HEK293 (cell line): ENCODE results near the gene POLN.

Experiments
- CTCF ChIA-PET: fragments of 350-600 bp; formaldehyde crosslinking; extraction: SDS; loops from one replicate; lab custom pipeline; 2021; ENCODE audit warnings: antibody characterized with exemption; lab: Yijun Ruan, JAX
- POLR2A ChIA-PET: fragments of 300-600 bp; formaldehyde crosslinking; extraction: SDS; loops from one replicate; lab custom pipeline; 2020; ENCODE audit warnings: antibody characterized with exemption, inconsistent platforms; lab: Yijun Ruan, JAX
- H3K27ac ChIP-seq: fragments of 200-500 bp; sonication (Bioruptor generic); 2 replicates; pipeline ENCODE4 v1.5.1; 2014; ENCODE audit warnings: low read depth, low read length, control low read depth, inconsistent platforms; ENCODE audit errors: extremely low read depth
- H3K36me3 ChIP-seq, 2 experiments: fragments of 200-500 bp in 1 of 2; sonication (Bioruptor generic) in 1 of 2; 1 replicate in 1 of 2; 2 replicates in 1 of 2; pipeline ENCODE4 v1.5.1; 2014 to 2017; ENCODE audit warnings: inconsistent platforms in 2 of 2, low read length in 2 of 2; ENCODE audit not compliant: control insufficient read depth in 2 of 2, insufficient read depth in 1 of 2
- H3K4me1 ChIP-seq: fragments of 200-500 bp; sonication (Bioruptor generic); 2 replicates; pipeline ENCODE4 v1.5.1; 2014; ENCODE audit warnings: mild to moderate bottlenecking, low read length, inconsistent platforms; ENCODE audit not compliant: control insufficient read depth, insufficient read depth
- H3K4me3 ChIP-seq: 2 replicates; pipeline ENCODE4 v1.5.1; 2011; ENCODE audit warnings: low read depth, mild to moderate bottlenecking, control low read depth, low read length, moderate library complexity
- H3K9me3 ChIP-seq: fragments of 200-500 bp; sonication (Bioruptor generic); 2 replicates; pipeline ENCODE4 v1.5.1; 2014; ENCODE audit warnings: low read depth, low read length, inconsistent platforms; ENCODE audit not compliant: control insufficient read depth, insufficient read depth
- BCL11A ChIP-seq: fragments of 450-650 bp; formaldehyde crosslinking; IDR thresholded peaks from 2 replicates; pipeline ENCODE4 v1.5.1; 2016; ENCODE audit warnings: low read depth, missing biosample characterization, missing genetic modification characterization
- OSR2 ChIP-seq: fragments of 450-650 bp; formaldehyde crosslinking; IDR thresholded peaks from 2 replicates; pipeline ENCODE4 v1.5.1; 2016; ENCODE audit warnings: missing biosample characterization, missing genetic modification characterization
- ZFP41 ChIP-seq: fragments of 450-650 bp; formaldehyde crosslinking; IDR thresholded peaks from 2 replicates; pipeline ENCODE4 v1.5.1; 2016; ENCODE audit warnings: missing biosample characterization, missing genetic modification characterization, borderline replicate concordance
- ZNF114 ChIP-seq: fragments of 450-650 bp; formaldehyde crosslinking; IDR thresholded peaks from 2 replicates; pipeline ENCODE4 v1.5.0; 2017; ENCODE audit warnings: missing biosample characterization, missing genetic modification characterization
- ZNF169 ChIP-seq: fragments of 450-650 bp; formaldehyde crosslinking; IDR thresholded peaks from 2 replicates; pipeline ENCODE4 v1.5.1; 2016; ENCODE audit warnings: missing biosample characterization, missing genetic modification characterization
- ZNF2 ChIP-seq: fragments of 450-650 bp; formaldehyde crosslinking; IDR thresholded peaks from 2 replicates; pipeline ENCODE4 v1.5.1; 2016; ENCODE audit warnings: missing biosample characterization, missing genetic modification characterization
- ZNF202 ChIP-seq: fragments of 450-650 bp; formaldehyde crosslinking; IDR thresholded peaks from 2 replicates; pipeline ENCODE4 v1.5.1; 2016; ENCODE audit warnings: missing biosample characterization, missing genetic modification characterization, borderline replicate concordance
- ZNF354C ChIP-seq: fragments of 450-650 bp; formaldehyde crosslinking; IDR thresholded peaks from 2 replicates; pipeline ENCODE4 v1.5.1; 2016; ENCODE audit warnings: missing biosample characterization, missing genetic modification characterization, low read depth, borderline replicate concordance
- ZNF521 ChIP-seq: fragments of 450-650 bp; formaldehyde crosslinking; IDR thresholded peaks from 2 replicates; pipeline ENCODE4 v1.5.1; 2017; ENCODE audit warnings: missing biosample characterization, mild to moderate bottlenecking, missing genetic modification characterization
- ZNF558 ChIP-seq: fragments of 450-650 bp; formaldehyde crosslinking; IDR thresholded peaks from 2 replicates; pipeline ENCODE4 v1.5.1; 2016; ENCODE audit warnings: missing biosample characterization, missing genetic modification characterization
- ZNF621 ChIP-seq: fragments of 450-650 bp; formaldehyde crosslinking; IDR thresholded peaks from 2 replicates; pipeline ENCODE4 v1.5.1; 2017; ENCODE audit warnings: missing biosample characterization, missing genetic modification characterization
- ZNF830 ChIP-seq: fragments of 450-650 bp; IDR thresholded peaks from 2 replicates; pipeline ENCODE4 v1.5.0; 2018; ENCODE audit warnings: missing biosample characterization, missing genetic modification characterization, low read depth, mild to moderate bottlenecking, moderate library complexity
- TF ChIP-seq, protein P1 (sequence below): fragments of 450-650 bp; formaldehyde crosslinking; conservative IDR thresholded peaks from 2 replicates; pipeline ENCODE4 v1.5.1; 2016; ENCODE audit warnings: low read depth, missing biosample characterization, missing genetic modification characterization
- TF ChIP-seq, protein P2 (sequence below): fragments of 450-650 bp; formaldehyde crosslinking; IDR thresholded peaks from 2 replicates; pipeline ENCODE4 v1.5.1; 2016; ENCODE audit warnings: missing biosample characterization, missing genetic modification characterization
- TF ChIP-seq, protein P3 (sequence below): fragments of 450-650 bp; formaldehyde crosslinking; IDR thresholded peaks from 2 replicates; pipeline ENCODE4 v1.5.1; 2017; ENCODE audit warnings: missing biosample characterization, missing genetic modification characterization
- TF ChIP-seq, protein P4 (sequence below): fragments of 450-650 bp; formaldehyde crosslinking; IDR thresholded peaks from 2 replicates; pipeline ENCODE4 v1.5.1; 2016; ENCODE audit warnings: missing biosample characterization, missing genetic modification characterization
- TF ChIP-seq, protein P5 (sequence below): fragments of 450-650 bp; formaldehyde crosslinking; IDR thresholded peaks from 2 replicates; pipeline ENCODE4 v1.5.1; 2016; ENCODE audit warnings: missing biosample characterization, missing genetic modification characterization

POLN gene

DNA sequence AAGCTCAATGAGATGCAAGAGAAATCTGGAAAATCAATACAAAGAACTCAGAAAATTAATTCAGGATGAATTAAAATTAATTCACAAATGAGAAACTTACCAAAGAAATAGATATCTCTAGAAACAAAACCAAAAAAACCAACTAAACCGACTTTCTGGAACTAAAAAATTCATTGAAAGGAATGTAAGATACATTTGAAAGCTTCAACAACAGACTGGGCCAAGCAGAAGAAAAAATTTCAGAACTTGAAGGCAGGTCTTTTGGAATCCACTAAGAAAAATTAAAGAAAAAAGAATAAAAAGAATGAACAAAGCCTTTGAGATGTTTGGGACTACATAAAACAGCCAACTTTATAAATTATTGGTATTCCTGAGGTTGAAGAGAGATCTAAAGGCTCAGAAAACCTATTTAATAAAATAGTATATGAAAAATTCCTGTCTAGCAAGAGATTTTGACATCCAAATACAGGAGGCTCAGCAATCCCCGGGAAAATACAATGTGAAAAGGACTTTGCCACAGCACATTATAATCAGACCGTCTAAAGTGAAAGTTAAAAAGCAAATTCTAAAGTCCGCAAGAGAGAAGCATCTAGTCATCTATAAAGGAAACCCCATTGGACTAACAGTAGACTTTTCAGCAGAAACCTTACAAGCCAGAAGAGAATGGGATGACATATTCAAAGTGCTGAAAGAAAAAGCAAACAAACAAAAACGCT is 138.6 kb downstream of the POLN start (continued):
- TF ChIP-seq, protein P1, sequence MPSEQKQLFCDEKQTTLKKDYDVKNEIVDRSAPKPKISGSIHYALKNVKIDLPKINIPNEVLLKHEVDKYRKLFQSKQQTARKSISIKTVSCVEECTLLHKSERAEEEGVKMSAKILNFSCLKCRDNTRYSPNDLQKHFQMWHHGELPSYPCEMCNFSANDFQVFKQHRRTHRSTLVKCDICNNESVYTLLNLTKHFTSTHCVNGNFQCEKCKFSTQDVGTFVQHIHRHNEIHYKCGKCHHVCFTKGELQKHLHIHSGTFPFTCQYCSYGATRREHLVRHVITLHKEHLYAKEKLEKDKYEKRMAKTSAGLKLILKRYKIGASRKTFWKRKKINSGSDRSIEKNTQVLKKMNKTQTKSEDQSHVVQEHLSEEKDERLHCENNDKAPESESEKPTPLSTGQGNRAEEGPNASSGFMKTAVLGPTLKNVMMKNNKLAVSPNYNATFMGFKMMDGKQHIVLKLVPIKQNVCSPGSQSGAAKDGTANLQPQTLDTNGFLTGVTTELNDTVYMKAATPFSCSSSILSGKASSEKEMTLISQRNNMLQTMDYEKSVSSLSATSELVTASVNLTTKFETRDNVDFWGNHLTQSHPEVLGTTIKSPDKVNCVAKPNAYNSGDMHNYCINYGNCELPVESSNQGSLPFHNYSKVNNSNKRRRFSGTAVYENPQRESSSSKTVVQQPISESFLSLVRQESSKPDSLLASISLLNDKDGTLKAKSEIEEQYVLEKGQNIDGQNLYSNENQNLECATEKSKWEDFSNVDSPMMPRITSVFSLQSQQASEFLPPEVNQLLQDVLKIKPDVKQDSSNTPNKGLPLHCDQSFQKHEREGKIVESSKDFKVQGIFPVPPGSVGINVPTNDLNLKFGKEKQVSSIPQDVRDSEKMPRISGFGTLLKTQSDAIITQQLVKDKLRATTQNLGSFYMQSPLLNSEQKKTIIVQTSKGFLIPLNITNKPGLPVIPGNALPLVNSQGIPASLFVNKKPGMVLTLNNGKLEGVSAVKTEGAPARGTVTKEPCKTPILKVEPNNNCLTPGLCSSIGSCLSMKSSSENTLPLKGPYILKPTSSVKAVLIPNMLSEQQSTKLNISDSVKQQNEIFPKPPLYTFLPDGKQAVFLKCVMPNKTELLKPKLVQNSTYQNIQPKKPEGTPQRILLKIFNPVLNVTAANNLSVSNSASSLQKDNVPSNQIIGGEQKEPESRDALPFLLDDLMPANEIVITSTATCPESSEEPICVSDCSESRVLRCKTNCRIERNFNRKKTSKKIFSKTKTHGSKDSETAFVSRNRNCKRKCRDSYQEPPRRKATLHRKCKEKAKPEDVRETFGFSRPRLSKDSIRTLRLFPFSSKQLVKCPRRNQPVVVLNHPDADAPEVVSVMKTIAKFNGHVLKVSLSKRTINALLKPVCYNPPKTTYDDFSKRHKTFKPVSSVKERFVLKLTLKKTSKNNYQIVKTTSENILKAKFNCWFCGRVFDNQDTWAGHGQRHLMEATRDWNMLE (tag by site-specific recombination): no peak
- TF ChIP-seq ZNF169 (tag by site-specific recombination) (no peak), ZFP41 (no peak), OSR2 (tag by site-specific recombination) (no peak), ZNF354C (no peak), ZNF2 (no peak), BCL11A (tag by site-specific recombination) (no peak)
- TF ChIP-seq, protein P2, sequence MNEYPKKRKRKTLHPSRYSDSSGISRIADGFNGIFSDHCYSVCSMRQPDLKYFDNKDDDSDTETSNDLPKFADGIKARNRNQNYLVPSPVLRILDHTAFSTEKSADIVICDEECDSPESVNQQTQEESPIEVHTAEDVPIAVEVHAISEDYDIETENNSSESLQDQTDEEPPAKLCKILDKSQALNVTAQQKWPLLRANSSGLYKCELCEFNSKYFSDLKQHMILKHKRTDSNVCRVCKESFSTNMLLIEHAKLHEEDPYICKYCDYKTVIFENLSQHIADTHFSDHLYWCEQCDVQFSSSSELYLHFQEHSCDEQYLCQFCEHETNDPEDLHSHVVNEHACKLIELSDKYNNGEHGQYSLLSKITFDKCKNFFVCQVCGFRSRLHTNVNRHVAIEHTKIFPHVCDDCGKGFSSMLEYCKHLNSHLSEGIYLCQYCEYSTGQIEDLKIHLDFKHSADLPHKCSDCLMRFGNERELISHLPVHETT (tag by site-specific recombination): no peak
- TF ChIP-seq, all 188 proteins: peak for 0

DNA sequence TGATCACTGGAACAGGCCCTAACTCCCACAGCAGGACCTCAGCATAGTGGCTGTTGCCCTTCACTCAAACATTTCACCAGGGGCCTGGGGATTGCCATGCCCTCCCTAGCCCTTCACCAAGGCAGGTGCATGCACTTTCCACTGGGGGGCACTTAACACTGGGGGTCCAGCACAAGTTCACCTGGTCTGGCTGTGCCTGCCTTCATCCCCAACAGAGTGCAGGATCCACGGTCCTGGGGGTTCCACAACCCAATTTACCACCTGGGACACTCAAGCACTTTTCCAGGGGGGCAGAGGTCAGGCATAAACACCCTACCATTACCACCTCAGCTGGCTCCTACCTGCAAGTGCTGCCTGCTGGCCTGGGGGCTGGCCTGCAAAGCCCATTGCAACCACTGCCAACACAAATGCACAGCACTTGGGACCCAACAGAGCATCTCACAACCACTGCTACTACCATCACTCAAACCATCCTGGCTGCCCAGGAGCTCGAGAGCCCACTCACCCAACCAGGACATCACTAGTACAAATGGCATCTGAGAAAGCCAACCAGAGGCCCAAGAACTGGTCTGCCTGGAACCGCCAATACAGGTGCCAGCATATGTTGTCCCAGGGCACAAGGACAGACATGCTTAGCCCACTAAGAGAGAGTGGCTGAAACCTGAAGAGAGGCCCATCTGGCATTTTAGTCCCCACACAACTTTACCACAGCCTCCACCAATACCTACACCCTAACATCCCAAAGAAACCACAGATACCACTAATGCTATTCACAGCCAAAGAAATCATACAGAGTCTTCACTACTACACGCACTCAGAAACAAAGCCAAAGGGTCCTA is 139.7 kb downstream of the POLN start:
- CTCF ChIA-PET: no interaction called here
- no peak overlapping the region for H3K27ac ChIP-seq

More for the DNA sequence above, 139.7 kb downstream of the POLN start:
- Histone ChIP-seq H3K4me1 (no peaks in the 10 kb centered on the region), H3K4me3 (no peak overlapping the region), H3K36me3 (no peaks in the 10 kb centered on the region)
- POLR2A ChIA-PET: no interaction called here
- TF ChIP-seq, protein P2 (tag by site-specific recombination): no peak
- TF ChIP-seq, protein P3, sequence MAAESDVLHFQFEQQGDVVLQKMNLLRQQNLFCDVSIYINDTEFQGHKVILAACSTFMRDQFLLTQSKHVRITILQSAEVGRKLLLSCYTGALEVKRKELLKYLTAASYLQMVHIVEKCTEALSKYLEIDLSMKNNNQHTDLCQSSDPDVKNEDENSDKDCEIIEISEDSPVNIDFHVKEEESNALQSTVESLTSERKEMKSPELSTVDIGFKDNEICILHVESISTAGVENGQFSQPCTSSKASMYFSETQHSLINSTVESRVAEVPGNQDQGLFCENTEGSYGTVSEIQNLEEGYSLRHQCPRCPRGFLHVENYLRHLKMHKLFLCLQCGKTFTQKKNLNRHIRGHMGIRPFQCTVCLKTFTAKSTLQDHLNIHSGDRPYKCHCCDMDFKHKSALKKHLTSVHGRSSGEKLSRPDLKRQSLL (tag by site-specific recombination): no peak
- TF ChIP-seq ZNF830 (tag by site-specific recombination) (no peak), ZNF558 (tag by site-specific recombination) (no peak), ZNF521 (tag by site-specific recombination) (no peak), ZNF114 (tag by site-specific recombination) (no peak), ZNF202 (tag by site-specific recombination) (no peak), ZNF621 (tag by site-specific recombination) (no peak)
- TF ChIP-seq, protein P4, sequence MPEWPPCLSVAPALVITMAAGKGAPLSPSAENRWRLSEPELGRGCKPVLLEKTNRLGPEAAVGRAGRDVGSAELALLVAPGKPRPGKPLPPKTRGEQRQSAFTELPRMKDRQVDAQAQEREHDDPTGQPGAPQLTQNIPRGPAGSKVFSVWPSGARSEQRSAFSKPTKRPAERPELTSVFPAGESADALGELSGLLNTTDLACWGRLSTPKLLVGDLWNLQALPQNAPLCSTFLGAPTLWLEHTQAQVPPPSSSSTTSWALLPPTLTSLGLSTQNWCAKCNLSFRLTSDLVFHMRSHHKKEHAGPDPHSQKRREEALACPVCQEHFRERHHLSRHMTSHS: no peak
- TF ChIP-seq, protein P5, sequence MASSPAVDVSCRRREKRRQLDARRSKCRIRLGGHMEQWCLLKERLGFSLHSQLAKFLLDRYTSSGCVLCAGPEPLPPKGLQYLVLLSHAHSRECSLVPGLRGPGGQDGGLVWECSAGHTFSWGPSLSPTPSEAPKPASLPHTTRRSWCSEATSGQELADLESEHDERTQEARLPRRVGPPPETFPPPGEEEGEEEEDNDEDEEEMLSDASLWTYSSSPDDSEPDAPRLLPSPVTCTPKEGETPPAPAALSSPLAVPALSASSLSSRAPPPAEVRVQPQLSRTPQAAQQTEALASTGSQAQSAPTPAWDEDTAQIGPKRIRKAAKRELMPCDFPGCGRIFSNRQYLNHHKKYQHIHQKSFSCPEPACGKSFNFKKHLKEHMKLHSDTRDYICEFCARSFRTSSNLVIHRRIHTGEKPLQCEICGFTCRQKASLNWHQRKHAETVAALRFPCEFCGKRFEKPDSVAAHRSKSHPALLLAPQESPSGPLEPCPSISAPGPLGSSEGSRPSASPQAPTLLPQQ (tag by site-specific recombination): no peak
- TF ChIP-seq, all 188 proteins: peak for 0
- no peaks in the 10 kb centered on the region for H3K9me3 ChIP-seq
